ENCODE measurements around the gene COG2.

Gene COG2

DNA sequence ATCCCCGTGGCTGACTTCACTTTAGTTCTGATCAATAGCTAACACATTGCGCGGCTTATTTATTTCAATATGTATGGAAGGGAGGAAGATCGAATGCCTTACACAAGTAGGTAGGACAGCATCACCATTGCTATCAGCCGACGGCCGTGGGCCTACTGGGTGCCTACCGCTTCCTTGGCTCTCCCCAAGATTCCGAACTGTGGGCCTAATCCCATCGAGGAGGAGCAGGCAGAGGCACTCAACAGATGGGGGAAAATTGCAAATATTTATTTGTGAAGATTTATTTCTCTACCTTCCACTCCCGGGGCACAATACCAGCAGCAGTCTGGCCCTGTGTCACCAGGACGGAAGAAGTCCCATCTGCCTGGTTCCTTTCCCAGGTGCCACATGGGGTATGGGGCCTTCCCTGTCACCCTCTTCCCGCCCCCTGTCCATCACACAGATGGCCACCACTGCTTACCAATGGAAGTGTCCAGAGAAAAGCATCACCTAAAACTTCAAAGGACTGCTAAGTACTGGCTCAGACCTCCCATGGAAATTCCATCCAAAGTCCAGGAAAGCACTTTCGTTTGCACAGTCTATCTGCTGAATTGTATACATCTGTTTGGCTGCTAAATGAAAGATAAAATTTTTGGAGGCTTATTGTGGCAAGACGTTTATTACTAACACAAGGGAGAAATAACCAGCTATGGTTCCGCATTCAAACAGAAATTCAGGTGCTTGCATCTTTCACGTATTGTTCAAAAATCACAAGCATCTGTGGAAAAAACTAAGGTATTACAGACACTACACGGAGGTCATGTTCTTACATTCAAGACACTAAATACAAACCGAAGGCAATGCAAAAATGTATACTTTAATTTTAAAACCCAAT is 59.9 kb downstream of the COG2 start:
- no peak for DNase-seq (ENCODE audit: low read depth, low spot score)

- no peak for DNase-seq (ENCODE audit: low read depth, low spot score)
Measured at GRCh38 chr1:230702934-230703678, 60.8 kb downstream of the COG2 start.

DNA sequence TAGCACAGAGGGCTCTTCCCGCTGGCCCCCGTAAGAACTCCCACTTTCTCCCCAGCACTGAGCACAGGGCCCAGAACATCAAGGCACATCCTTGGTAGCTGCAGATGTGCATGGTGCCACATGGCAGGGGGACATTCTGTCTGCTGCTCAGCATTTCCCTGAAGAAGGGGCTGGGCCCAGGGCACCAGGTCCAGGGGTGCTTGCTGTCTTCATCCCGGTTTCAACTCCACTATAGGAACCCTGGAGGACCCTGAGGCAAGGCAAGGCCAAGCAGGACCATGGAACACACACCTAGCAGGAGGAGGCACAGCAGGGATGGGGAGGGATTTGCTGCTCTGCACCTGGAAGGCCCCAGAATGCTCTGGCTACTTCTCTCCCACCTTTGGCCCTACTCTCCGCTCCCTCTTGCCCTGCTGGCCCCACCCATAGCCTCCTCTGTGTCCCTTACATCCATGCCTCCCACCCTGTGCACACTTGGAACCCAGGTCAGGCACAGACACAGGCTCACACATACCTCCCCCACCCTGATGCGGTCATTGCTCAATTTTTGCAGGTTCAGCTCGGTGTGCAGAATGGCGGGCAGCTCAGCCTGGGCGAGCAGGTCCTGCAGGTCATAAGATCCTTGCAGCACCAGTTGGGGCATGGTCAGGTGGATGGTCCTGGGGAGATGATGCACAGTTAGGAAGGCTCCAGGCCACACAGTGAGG is 61.6 kb downstream of the COG2 start:
- no peak for DNase-seq (ENCODE audit: low read depth, low spot score)

DNA sequence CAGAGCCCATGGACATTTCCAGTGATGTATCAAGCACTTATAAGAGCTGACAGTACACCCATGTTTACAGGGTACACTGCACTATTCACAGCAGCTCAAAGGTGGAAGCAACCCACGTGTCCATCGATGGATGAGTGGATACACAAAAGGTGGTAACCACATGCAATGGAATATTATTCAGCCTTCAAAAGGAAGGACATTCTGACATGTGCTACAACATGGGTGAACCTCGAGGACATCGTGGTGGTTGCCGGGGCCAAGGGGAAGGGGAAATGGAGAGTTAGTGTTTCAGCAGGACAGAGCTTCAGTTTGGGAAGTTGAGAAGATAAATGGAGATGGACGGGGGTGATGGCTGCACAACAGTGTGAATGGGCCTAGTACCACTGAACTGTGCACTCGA is 62.5 kb downstream of the COG2 start:
- no peak for DNase-seq (ENCODE audit: low read depth, low spot score)

DNA sequence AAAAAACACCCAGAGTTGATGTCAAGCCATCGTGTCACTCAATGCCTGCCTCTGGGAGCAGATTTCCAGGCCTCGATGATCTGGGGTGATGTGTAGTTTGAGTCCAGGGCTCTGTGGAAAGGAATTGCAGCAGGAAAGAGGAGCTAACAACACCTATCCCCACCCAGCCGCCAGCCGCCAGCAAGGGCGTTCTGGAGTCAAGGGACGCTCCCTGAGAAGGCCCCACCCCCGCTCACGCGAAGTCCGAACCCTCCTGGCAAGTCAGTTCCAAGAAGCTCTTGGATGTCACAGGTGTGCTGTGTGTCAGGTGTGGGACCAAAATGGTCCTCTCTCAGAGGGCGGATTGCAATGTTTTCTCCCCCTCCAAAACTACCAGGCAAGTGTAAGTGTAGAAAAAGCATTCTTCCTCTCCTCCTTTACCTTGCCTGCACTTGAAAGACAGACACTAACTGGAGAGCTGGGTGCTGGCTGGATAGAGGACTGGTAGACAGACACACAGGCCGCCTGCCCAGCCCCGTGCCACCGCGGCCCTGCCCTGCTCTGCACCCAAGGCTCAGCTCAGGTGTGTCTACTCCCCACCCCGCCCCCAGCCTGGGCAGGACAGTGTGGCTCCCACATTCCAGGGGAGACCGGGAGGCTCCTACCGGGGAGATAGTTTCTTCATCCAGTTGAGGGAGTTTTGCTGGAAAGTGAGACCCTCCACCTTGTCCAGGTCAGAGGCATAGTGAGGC is 63.2 kb downstream of the COG2 start:
- no peak for DNase-seq (ENCODE audit: low read depth, low spot score)

DNA sequence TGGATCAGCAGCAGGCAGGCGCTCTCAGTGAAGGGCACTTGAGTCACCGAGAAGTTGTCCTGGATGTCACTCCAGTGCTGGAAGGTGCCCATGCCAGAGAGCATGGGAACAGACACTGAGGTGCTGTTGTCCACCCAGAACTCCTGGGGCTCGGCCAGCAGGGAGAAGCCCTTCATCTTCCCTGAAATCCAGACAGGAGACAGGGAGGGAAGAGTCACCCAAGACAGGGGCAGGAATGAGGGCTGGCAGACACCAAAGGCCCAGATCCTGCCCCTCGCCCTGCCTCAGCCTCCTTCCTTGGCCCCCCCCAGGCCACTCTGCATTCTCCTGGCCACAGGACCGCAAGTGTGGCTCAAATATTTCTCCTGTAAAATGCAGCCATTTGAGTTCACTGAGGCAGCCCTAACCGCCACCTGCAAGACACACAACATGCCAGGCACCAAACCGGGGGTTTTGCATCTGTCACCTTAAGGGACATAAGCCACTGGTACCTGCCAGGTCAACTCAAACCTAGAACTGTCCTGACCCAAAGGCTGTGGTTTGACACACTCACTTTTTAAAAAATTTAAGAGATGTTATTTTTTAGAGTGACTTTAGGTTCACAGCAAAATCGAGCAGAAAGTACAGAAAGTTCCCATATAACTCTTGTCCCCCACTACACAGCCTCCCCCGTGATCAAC is 63.9 kb downstream of the COG2 start:
- DNase-seq (ENCODE audit: low read depth, low spot score), result no peak

DNA sequence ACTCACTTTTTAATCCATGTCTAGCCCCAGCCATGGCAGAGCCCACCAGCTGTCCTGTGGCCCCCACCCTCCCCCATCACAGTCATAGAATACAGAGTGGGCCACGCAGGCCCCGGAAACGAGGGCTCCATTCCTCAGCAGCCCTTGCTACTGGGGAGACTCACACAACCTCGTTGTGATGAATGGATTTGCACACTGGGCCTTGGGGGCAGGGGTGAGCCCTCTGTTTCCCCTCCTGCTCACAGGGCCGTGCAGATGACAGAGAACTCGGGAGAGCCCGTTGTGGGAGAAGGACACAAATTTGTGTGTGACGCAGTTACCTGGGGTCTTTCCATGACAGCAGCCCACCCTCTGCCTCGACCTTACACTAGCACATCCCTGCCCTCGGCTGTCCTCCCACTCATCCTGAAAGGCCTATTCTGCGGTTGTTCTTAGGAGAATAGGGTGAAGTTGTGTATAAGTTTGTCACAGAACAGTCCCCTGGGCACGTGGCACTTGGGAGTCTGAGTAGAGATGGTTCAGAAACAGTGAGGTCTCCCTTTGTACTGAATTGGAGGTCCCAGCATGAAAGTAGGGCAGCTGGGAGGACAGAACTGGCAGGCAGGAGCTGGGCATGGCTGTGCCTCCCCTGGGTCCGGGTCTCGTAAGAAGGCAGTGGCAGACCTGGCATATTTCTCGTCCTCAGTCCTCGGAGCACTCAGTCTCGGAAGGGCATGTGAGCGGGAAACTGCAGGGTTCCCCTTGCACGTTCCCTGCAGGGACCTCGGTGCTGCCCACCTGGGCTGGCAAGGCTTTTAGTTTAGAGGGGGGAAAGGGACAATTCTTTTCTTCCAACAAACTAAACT is 64.8 kb downstream of the COG2 start:
- DNase-seq (ENCODE audit: low read depth, low spot score), result no peak

DNA sequence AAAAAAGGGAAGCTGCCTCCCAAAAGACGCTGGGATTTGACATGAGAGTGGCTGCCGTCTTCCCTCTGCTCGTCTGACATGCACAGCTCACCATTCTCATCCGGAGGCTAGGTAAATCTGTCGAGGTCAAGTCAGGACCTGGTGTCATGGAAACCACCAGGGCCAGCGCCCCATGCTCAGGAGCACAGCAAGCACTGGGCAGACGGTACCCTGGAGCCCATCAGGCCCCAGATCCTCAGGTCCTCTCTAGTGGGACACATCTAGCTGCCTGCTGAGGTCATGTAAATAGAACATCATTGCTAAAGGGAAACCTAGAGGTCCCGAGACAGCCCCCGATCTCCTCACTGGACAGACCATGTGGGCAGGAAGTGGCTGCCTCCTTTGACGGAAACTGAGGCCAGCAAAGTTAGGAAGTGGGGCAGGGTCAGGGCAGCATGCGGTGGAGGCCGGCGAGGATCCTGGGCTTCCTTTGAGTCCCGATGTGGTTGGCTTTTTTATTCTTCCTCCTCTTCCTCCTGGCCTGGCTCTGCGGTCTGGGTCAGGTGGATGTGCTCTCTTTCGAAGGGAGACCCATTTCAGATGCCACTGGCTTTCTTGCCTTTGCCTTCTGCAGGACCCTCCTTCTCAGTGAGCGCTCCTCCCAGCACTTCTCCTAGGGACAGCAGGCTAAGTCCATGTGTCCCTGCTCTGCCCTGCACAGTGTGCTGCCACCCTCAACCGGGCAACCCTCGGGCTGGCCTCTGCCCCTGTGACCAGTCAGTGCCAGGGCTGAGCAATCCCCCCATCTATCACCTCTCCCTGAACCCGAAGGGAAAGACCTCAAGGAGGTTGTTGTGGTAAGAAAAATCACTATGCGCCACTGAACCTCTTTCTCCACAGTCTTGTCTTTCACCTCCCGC is 65.7 kb downstream of the COG2 start:
- DNase-seq (ENCODE audit: low read depth, low spot score), result no peak

- no peak for DNase-seq (ENCODE audit: low read depth, low spot score)
Measured at GRCh38 chr1:230708631-230709580, 66.6 kb downstream of the COG2 start.

- no peak for DNase-seq (ENCODE audit: low read depth, low spot score)
Measured at GRCh38 chr1:230709619-230710542, 67.6 kb downstream of the COG2 start.

GRCh38 chr1:230710543-230710904 is 68.2 kb downstream of the COG2 start:
- no peak for DNase-seq (ENCODE audit: low read depth, low spot score)

- DNase-seq (ENCODE audit: low read depth, low spot score), result no peak
Measured at GRCh38 chr1:230711245-230711644, 69.0 kb downstream of the COG2 start.

GRCh38 chr1:230712470-230712942 is 70.2 kb downstream of the COG2 start:
- no peak for DNase-seq (ENCODE audit: low read depth, low spot score)

DNA sequence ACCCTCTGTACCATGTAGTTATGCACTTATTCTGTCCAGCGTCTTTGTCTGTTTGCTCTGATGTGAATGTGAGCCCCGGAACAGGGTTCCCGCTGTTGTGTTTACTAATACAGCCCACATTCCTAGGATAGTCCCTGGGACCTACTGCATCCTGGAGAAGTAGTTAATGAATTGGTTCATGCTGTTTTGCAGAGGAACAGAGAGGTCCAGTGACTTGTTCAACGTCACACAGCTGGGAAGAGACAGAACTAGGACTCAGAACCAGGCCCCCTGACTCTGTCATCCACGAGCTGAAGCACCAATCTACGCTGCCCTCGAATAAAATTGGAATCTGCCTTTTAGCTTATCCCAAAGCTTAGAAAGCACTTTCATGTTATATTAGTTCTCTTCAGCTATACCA is 70.9 kb downstream of the COG2 start:
- no peak for DNase-seq (ENCODE audit: low read depth, low spot score)

DNA sequence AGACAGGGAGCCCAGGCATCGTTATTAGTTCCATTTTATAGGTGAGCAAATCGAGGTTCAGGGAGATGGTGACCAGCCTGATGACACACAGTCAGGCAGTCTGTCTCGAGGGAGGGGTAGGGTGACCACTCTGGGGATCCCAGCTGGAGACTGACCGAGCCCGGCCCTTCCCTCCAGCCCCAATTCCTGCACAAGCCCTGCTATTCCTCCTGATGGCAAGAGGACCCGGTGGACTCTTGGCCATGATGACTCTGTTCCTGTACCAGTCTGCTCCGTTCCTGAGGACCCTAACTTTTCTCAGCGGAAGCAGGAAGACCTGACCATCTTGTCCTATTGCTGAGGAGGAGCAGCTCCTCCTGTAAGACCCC is 71.2 kb downstream of the COG2 start:
- DNase-seq (ENCODE audit: low read depth, low spot score), result no peak

DNA sequence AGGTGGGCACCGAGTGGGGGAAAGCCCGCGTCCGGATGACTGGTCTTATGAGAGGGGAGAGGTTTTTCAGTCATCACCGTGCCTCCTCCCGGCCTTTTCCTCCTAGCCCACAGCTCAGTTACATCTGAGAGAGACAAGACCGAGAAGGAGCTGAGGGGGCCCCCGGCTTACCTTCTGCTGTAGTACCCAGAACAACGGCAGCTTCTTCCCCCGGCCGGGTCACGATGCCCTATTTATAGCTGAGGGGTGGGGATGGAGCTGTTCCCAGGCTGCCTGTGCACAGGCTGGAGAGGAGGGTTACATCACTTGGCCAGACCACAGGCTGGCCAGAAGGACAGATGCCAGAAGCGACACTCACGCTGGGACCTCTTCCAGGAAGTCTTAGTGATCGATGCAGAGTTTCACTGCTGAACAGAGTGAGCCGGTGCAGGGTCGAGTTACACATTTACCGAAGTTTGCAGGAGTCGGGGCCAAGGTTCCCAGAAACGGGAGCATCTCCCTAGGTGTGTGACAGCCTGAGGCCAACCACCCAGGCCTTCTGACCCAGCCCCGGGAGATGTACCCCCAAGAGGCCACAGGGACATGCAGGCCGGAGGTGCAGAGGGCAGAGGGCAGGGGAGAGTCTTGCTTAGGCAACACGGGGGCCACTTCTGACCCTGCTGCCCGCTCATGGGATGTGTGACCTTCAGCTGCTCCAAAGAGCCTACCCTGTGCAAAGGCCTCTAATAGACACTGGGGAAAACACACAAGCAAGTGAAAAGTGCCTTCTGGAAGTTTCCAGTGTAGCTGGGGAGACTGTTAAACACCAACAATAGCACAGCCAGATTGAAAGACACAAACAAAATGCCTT is 71.9 kb downstream of the COG2 start, which contains the start of gene AGT:
TSS of gene AGT (minus strand) at position 208 of the 850 bp plus-strand sequence. CDS start 3,299 bp downstream, outside the sequence.
- DNase-seq (ENCODE audit: low read depth, low spot score), result no peak

Measured in brain pericyte (primary cell).